ENCODE measurements around the gene EEF1A1. TPM values are rescaled to one million over a fixed set of nuclear protein-coding genes. Genes with fewer than 3 reads are reported as not detected.
"Not testable (repeated sequence)": the region's sequence is repeated elsewhere in the genome, so short reads cannot be mapped to it uniquely, and the experiment has no call there.

The EEF1A1 gene
- total RNA-seq, 1 donor from 2014 or later, result 8,853 TPM

GRCh38 chr6:73537677-73538076 is 16.8 kb upstream of the EEF1A1 start:
- no peak for DNase-seq (ENCODE audit: low spot score)

- no peak for DNase-seq (ENCODE audit: low spot score)
Measured at GRCh38 chr6:73534628-73535027, 13.8 kb upstream of the EEF1A1 start.

DNA sequence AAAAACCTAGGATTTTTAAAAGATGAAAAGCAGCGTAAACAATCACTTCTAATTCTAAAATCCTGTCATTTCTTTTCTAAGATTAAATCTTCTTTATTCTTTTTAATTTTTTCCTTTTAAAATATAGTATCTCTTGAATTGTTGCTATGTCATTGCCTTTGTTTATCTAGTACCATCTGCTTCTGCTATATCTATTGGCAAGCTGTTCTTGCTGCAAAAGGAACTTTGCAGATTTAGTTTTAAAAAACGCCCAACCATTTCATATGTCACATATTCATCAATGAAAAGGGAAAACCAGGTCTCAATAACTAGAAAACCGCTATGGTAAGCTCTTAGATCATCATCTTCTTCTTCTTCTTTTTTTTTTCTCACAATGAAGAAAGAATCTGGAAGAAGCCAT is 11.5 kb upstream of the EEF1A1 start:
- no peak for DNase-seq (ENCODE audit: low spot score)

- no peak for DNase-seq (ENCODE audit: low spot score)
Measured at GRCh38 chr6:73528897-73529296, 8.1 kb upstream of the EEF1A1 start.

DNA sequence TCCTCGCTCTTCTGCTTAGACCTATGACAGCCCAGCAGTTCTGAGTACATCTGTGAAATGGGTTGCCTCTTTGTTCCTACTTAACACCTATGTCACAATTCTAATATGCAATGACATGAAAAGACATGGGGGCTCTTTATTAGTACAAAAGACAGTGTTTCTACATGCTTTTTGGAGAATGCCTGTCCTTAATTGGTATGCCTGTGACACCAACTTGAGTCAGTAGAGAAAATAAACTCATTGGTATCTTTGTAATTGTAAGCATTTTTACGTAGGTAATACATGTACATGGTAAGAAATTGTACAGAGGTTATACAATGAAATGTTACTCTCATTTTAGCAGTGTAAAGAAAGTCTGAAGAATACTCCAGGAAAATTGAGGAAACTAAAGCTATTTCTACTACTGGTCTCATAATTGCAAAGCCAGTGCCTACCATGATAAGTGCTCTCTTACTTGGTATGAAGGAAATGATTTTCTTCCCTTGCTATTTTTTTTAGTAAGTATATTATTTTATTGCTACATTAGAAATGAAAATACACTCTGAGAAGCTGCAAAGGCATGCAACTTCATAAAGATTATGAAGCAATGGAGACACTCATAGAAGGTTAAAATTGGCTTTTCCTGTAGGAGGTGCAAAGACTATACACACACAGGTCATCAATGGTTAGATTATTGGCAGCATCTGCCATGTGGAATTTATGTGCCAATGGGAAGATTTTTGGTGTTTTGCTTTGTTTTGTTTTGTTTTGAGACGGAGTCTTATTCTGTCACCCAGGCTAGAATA is 4.9 kb upstream of the EEF1A1 start:
- no peak for DNase-seq (ENCODE audit: low spot score)

- peak; percentile 66 for DNase-seq (ENCODE audit: low spot score)
Measured at GRCh38 chr6:73523434-73524123, 2.7 kb upstream of the EEF1A1 start.

DNA sequence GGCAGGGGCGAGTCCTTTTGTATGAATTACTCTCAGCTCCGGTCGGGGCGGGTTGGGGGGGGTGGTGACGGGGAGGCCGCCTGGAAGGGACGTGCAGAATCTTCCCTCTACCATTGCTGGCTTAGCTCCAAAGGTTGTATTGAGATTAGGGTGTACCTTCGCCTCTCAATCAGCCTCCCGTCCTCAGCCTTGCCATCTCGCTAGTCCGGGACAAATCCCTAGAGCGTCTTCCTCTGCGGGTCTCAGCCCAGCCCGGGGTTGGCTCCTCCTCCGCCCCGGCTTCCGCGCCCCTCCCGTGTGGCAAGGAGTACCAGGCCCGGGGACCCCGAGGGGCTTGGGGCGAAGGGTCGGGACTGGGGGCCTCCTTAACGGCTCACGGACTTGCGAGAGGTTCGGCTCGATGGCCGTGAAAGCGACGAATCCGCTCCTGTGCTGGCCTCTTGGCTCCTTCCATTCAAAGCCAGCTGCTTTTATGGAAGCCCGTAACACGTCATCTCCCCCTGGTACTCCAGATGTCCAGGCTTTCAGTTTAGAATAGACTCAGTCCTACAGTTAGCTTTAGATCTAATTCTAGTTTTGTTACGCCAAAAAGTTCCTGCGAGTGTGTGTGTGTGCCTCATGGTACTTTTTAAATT is 636 bp upstream of the EEF1A1 start:
- DNase-seq (ENCODE audit: low spot score), result no peak

GRCh38 chr6:73519926-73520687 is 725 bp downstream of the EEF1A1 start:
- DNase-seq (ENCODE audit: low spot score), result peak; percentile 68

GRCh38 chr6:73518982-73519881 is 1.6 kb downstream of the EEF1A1 start:
- DNase-seq (ENCODE audit: low spot score), result not testable (repeated sequence)

DNA sequence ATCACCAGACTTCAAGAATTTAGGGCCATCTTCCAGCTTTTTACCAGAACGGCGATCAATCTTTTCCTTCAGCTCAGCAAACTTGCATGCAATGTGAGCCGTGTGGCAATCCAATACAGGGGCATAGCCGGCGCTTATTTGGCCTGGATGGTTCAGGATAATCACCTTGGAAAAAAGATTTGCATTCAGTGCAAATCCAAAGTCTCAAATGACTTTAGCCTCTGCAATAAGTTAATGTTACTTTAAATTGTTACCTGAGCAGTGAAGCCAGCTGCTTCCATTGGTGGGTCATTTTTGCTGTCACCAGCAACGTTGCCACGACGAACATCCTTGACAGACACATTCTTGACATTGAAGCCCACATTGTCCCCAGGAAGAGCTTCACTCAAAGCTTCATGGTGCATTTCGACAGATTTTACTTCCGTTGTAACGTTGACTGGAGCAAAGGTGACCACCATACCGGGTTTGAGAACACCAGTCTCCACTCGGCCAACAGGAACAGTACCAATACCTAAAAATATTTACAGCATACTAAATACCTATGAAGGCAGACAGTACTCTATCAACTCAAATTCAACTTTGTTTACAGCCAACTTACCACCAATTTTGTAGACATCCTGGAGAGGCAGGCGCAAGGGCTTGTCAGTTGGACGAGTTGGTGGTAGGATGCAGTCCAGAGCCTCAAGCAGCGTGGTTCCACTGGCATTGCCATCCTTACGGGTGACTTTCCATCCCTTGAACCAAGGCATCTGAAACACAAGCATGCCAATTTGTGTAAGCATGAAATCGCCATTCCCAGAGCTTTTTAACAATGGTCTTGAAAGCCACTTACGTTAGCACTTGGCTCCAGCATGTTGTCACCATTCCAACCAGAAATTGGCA is 2.5 kb downstream of the EEF1A1 start:
- DNase-seq (ENCODE audit: low spot score), result not testable (repeated sequence)

GRCh38 chr6:73516514-73517489 is 4.0 kb downstream of the EEF1A1 start:
- no peak for DNase-seq (ENCODE audit: low spot score)

GRCh38 chr6:73515204-73515655 is 5.6 kb downstream of the EEF1A1 start:
- DNase-seq (ENCODE audit: low spot score), result no peak

- DNase-seq (ENCODE audit: low spot score), result no peak
Measured at GRCh38 chr6:73514746-73515110, 6.1 kb downstream of the EEF1A1 start.

GRCh38 chr6:73513496-73513854 is 7.4 kb downstream of the EEF1A1 start:
- DNase-seq (ENCODE audit: low spot score), result no peak

DNA sequence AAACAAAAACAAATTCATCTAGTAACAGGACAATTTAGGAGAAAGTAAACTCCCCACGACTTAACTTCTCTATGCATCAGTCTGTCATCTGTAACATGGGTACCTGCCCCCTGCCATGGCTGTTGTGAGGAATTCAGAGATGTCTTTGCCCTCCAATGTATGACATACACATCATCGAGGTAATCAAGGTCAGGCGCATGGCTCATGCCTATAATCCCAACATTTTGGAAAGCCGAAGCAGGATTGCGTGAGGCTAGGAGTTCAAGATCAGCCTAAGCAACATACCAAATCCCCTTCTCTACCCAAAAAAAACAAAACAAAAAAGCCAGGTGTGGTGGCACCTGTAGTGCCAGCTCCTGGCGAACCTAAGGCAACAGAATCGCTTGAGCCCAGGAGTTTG is 9.0 kb downstream of the EEF1A1 start:
- DNase-seq (ENCODE audit: low spot score), result no peak

GRCh38 chr6:73509851-73510250 is 11.0 kb downstream of the EEF1A1 start:
- no peak for DNase-seq (ENCODE audit: low spot score)

DNA sequence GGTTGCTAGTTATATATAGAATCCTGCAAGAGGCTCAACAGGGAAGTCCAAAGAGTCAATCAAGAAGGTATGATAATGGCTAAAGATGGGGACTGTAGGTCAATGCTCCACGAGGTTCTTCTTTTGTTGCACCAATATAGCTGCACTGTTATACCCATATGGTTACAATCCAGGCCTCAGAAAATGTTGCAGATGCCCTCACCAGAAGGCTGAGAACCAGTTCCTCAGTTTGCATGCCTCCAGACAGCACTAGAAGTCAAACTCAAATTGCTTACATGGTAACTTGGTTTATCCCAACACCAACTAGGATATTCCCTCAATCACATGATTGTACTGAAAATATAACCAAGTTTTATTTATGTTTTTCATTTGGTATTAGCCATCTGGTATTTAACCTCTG is 12.1 kb downstream of the EEF1A1 start:
- DNase-seq (ENCODE audit: low spot score), result no peak

DNA sequence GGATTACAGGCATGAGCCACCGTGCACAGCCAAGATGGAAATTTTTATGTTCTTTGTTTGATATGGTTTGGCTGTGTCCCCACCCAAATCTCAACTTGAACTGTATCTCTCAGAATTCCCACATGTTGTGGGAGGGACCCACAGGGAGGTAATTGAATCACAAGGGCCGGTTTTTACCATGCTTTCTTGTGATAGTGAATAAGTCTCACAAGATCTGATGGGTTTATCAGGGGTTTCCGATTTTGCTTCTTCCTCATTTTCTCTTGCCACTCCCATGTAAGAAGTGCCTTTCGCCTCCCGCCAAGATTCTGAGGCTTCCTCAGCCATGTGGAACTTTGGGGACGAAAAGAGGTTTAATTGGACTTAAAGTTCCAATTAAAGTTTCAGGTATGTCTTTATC is 14.6 kb downstream of the EEF1A1 start:
- no peak for DNase-seq (ENCODE audit: low spot score)

GRCh38 chr6:73505705-73506104 is 15.1 kb downstream of the EEF1A1 start:
- DNase-seq (ENCODE audit: low spot score), result not testable (repeated sequence)
